Suprapubic skin (tissue), 4 donors: ENCODE data around the gene GNL1. TPM values are rescaled to one million over a fixed set of nuclear protein-coding genes. Genes with fewer than 3 reads are reported as not detected.

ENCODE experiments used
- DNase-seq, 2 donors: peaks; one replicate each; pipeline ENCODE4 v3.0.0-alpha.2; 2019; ENCODE audit warnings: low spot score in 2 of 2
- H3K27ac ChIP-seq: fragments of 200-600 bp; sonication (generic); one replicate; pipeline ENCODE4 v1.5.1; 2019
- H3K27me3 ChIP-seq: fragments of 200-600 bp; sonication (generic); one replicate; pipeline ENCODE4 v1.5.1; 2019
- H3K36me3 ChIP-seq: fragments of 200-600 bp; sonication (generic); one replicate; pipeline ENCODE4 v1.5.1; 2019
- H3K4me1 ChIP-seq: fragments of 200-600 bp; sonication (generic); one replicate; pipeline ENCODE4 v1.5.1; 2019
- H3K4me3 ChIP-seq: fragments of 200-600 bp; sonication (generic); one replicate; pipeline ENCODE4 v1.5.1; 2019; ENCODE audit warnings: mild to moderate bottlenecking
- H3K9me3 ChIP-seq: fragments of 200-600 bp; sonication (generic); one replicate; pipeline ENCODE4 v1.5.1; 2019
- EP300 ChIP-seq: sonication (generic); formaldehyde crosslinking; IDR thresholded peaks from one replicate; pipeline ENCODE4 v1.6.1; 2017; ENCODE audit warnings: antibody characterized with exemption
- POLR2A ChIP-seq, 2 donors: fragments of 450-650 bp; IDR thresholded peaks; one replicate each; pipeline ENCODE4 v1.6.1; 2017; ENCODE audit warnings: antibody characterized with exemption in 2 of 2, mild to moderate bottlenecking in 2 of 2, moderate library complexity in 2 of 2
- POLR2AphosphoS5 ChIP-seq, 3 donors: sonication (generic); formaldehyde crosslinking; IDR thresholded peaks; one replicate each; pipeline ENCODE4 v1.6.1; 2017; ENCODE audit warnings: antibody characterized with exemption in 3 of 3
- WGBS: methylation state at CpG from one replicate; pipeline ENCODE4 v1.1.5; 2018; 5-methylcytosine and 5-hydroxymethylcytosine counted together
- total RNA-seq, 4 donors: library from RNA; depleted of rRNA; stranded (reverse); fragments of >200 nt; gene quantifications; one replicate each; pipeline ENCODE4 v1.1.0, GENCODE V29; 2016
- TF ChIP-seq, protein P1 (sequence below), 2 donors: fragments of 200-600 bp in 1 of 2; fragments of 450-650 bp in 1 of 2; sonication (generic) in 1 of 2; IDR thresholded peaks; one replicate each; pipeline ENCODE4 v1.5.1; 2016 to 2019; ENCODE audit warnings: antibody characterized with exemption in 2 of 2, mild to moderate bottlenecking in 1 of 2, moderate library complexity in 1 of 2

GNL1 gene
- total RNA-seq, 4 donors from 2014 or later: 33.9 to 58.9 (median 38.9) TPM

DNA sequence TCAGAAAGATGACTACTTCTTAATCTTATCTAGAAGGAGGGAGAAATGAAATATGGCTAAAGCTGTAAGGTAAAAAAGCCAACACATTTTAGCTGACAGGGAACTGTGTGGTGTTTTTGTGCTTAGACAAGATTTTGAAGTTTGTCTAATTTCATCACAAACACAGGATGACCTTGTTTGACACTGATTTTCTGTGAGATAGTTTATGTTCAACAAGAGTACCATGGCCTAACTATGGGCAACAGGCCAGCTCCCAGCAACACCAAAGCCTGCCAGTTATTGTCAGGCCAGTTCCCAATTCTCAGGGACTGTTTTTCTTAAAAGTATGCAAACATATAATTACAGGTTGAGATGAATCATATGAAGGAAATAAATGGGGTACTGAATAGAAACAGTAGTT, 9.5 kb upstream of the GNL1 start:
- Histone ChIP-seq H3K4me3 (no peak overlapping the region), H3K27ac (no peak overlapping the region), H3K27me3 (no peaks in the 10 kb centered on the region), H3K36me3 (peaks cover 18% of the 10 kb centered on the region), H3K4me1 (peaks cover 13% of the 10 kb centered on the region), H3K9me3 (no peaks in the 10 kb centered on the region)
- no peak for DNase-seq
- TF ChIP-seq POLR2A (IDR thresholded peaks at IDR 0.05): no peak

DNA sequence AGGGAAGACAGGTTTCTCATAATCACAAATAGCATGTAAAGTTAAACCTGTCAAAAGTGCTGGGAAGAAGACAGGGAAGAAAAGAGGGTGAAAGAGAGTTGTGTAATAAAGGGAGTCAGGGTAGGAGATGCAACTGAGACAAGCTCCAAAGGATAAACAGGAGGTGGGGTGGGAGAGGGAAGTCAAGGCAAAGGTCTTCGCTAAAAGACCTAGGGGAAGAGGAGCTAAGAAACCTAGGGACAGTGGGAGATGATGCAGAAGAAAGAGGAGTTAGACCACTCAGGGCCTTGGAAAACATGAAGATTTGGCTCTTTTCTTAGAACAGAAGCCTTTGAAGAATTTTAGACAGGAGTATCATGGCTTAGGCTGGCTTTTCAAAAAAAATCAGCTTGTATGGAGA, 7.8 kb upstream of the GNL1 start:
- 92% methylated on average over 1 of the region's 1 CpG for WGBS
- H3K4me3 ChIP-seq: no peak overlapping the region
- H3K27ac ChIP-seq: no peak overlapping the region
- peaks cover 18% of the 10 kb centered on the region for H3K36me3 ChIP-seq
- no peak for DNase-seq
- H3K9me3 ChIP-seq: no peaks in the 10 kb centered on the region
- no peaks in the 10 kb centered on the region for H3K4me1 ChIP-seq
- H3K27me3 ChIP-seq: no peaks in the 10 kb centered on the region
- no peak for TF ChIP-seq POLR2A (IDR thresholded peaks at IDR 0.05)

DNA sequence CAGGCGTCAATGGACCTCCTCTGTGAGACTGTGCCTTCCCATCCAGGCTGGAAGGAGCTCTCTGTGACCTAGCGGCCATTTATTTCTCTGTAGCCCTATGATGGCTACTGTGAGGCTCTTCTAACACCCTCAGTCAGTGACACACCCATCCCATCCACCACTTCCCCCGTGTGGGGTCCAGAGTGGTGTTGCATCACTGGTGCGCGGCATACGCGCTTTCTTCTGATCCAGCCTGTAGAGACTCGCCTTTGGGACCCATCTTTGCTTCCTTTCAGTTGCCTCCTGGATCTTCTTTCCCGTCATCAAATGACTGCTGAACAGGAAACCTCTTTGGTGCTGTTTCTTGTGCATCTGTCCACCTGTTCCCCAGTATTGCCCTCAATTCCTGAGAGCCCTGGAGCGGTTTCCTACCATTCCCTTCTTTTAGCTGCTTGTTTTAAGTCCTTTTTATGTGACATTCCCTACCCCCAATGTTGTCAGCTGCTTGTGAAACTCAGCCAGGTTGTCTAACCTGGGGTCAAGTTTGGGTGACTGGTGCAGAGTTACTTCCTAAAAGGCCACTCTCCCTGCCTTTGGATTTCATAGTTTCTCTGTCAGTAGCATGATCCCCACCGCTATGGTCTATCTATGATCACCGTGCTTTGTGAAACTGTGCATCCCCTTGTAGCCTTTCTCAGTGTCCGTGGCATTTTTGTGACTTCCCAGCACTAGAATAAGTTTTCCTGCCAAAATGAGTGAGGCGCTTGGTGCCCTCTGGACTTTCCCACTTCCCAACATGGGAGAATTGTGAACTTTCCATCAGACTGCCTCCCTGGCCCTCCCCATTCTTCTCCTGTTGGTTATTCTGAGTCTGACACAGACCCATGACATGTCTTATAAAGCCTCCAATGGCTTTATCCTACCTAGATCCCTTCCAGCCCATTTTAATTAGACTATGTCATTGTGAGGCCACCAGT, 6.5 kb upstream of the GNL1 start:
- WGBS: 91% methylated on average over 14 of the region's 14 CpGs
- no peak for DNase-seq
- Histone ChIP-seq H3K36me3 (peaks cover 18% of the 10 kb centered on the region), H3K27me3 (no peaks in the 10 kb centered on the region), H3K4me3 (no peak overlapping the region), H3K4me1 (peaks cover 9% of the 10 kb centered on the region), H3K27ac (no peak overlapping the region), H3K9me3 (no peaks in the 10 kb centered on the region)
- TF ChIP-seq, protein P1, sequence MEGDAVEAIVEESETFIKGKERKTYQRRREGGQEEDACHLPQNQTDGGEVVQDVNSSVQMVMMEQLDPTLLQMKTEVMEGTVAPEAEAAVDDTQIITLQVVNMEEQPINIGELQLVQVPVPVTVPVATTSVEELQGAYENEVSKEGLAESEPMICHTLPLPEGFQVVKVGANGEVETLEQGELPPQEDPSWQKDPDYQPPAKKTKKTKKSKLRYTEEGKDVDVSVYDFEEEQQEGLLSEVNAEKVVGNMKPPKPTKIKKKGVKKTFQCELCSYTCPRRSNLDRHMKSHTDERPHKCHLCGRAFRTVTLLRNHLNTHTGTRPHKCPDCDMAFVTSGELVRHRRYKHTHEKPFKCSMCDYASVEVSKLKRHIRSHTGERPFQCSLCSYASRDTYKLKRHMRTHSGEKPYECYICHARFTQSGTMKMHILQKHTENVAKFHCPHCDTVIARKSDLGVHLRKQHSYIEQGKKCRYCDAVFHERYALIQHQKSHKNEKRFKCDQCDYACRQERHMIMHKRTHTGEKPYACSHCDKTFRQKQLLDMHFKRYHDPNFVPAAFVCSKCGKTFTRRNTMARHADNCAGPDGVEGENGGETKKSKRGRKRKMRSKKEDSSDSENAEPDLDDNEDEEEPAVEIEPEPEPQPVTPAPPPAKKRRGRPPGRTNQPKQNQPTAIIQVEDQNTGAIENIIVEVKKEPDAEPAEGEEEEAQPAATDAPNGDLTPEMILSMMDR (IDR thresholded peaks at IDR 0.05): no peak
- TF ChIP-seq POLR2AphosphoS5 (IDR thresholded peaks at IDR 0.05) (no peak), EP300 (no peak), POLR2A (IDR thresholded peaks at IDR 0.05) (no peak)

DNA sequence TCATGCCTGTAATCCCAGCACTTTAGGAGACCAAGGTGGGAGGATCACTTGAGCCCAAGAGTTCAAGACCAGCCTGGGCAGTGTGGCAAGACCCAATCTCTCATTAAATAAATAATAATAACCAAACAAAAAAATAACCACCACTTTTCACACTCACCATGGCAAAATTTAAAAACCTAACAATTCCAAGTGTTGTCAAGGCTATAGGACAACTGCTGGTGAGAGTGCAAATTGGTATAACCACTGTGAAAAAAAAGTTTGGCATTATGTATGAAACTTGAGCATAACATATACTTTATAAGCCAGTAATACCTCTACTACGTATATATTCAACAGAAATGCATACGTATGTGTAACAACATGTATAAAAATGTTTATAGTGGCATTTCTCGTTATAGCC, 4.6 kb upstream of the GNL1 start:
- 92% methylated on average over 3 of the region's 3 CpGs for WGBS

DNA sequence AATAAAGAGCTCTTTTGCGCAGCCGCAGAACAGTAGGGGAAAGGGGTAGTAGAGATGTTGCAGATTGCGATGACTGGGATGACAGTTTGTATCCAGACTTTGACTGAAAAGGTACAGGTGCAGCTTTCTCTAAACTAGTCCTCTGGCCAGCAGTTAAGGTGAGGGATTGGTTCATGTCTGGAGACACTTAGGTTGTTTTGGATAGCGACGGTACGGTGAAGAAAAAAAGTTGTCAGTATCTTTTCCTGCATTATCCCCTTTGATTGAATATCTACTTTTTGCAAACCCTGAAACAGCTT, 1.3 kb upstream of the GNL1 start:
- peak overlapping the region; percentile 96 for H3K27ac ChIP-seq
- under 1% methylated on average over 6 of the region's 6 CpGs for WGBS
- no peak for DNase-seq
- peaks cover 29% of the 10 kb centered on the region for H3K4me1 ChIP-seq
- H3K36me3 ChIP-seq: peaks cover 26% of the 10 kb centered on the region
- peak overlapping the region; percentile 85 for H3K4me3 ChIP-seq
- no peaks in the 10 kb centered on the region for H3K27me3 ChIP-seq
- no peaks in the 10 kb centered on the region for H3K9me3 ChIP-seq
- TF ChIP-seq, protein P1 (IDR thresholded peaks at IDR 0.05): no peak

More for the DNA sequence above, 4.6 kb upstream of the GNL1 start:
- Histone ChIP-seq H3K4me1 (peaks cover 14% of the 10 kb centered on the region), H3K27me3 (no peaks in the 10 kb centered on the region), H3K9me3 (no peaks in the 10 kb centered on the region), H3K36me3 (peaks cover 18% of the 10 kb centered on the region), H3K4me3 (no peak overlapping the region), H3K27ac (no peak overlapping the region)
- DNase-seq: no peak
- TF ChIP-seq POLR2AphosphoS5 (IDR thresholded peaks at IDR 0.05) (no peak), EP300 (no peak), POLR2A (IDR thresholded peaks at IDR 0.05) (no peak)
- TF ChIP-seq, protein P1 (IDR thresholded peaks at IDR 0.05): no peak

DNA sequence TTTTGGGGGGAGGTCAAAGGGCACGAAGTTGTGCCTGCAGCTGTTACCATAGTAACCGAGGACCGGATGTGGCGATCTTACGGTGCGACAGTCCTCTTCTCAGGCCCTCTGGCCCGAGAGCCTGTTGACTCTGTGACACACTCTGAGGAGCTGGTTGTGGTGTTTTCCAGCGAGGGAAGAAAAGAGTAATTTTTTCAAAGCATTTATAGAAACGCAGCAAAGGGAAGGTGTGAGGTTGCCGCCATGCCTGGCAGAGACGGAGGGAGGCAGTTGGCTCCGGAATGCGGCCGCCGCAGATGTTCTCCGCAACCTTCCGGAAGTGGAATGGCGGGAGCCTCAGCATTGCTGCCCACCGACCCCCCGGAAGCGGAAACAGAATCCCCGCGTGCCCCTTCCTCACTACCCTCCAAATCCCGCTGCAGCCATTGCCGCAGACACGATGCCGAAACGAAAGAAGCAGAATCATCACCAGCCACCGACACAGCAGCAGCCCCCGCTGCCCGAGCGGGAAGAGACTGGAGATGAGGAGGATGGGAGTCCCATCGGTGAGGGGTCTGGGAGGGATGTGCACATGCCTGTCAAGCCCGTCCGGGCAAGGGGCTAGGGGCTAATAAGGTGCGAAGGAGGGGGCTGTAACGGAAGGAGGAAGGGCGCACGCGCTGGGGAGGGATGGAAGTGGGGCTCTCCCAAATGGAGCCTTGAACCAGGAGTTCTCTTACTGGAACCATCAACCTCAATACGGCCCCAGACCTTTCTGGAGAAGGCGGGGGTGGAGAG, 805 bp upstream of the GNL1 start, which contains the start of gene PRR3:
PRR3 (plus strand) TSS at position 390 of the 777 bp plus-strand sequence; CDS start at position 440, 50 bp downstream.
- peak; percentile 94 to 95 for DNase-seq
- Histone ChIP-seq H3K36me3 (peaks cover 26% of the 10 kb centered on the region), H3K4me1 (peaks cover 29% of the 10 kb centered on the region), H3K27me3 (no peaks in the 10 kb centered on the region), H3K4me3 (peak within 1 kb of the TSS; percentile 85), H3K27ac (peak within 1 kb of the TSS; percentile 96), H3K9me3 (no peaks in the 10 kb centered on the region)
- TF ChIP-seq EP300 (no peak), POLR2A (IDR thresholded peaks at IDR 0.05) (peak in 1 of 2 donors; percentile 42), POLR2AphosphoS5 (IDR thresholded peaks at IDR 0.05) (peak in 1 of 3 donors; percentile 67)
- TF ChIP-seq, protein P1 (IDR thresholded peaks at IDR 0.05): no peak
- WGBS: 2% methylated on average over 33 of the region's 42 CpGs
